Gastrocnemius medialis (tissue), 4 donors: ENCODE measurements around the gene ABCC5.

Experiments
- CTCF ChIP-seq, 5 experiments: fragments of 450-650 bp in 3 of 5; fragments of 200-600 bp in 2 of 5; sonication (generic) in 2 of 5; IDR thresholded peaks in 4 of 5; conservative IDR thresholded peaks in 1 of 5; 1 replicate in 4 of 5; 2 replicates in 1 of 5; pipeline ENCODE4 v1.5.1; 2016 to 2019; ENCODE audit warnings: antibody characterized with exemption in 5 of 5, mild to moderate bottlenecking in 3 of 5, moderate library complexity in 3 of 5
- POLR2A ChIP-seq, 2 donors: fragments of 450-650 bp; IDR thresholded peaks; one replicate each; pipeline ENCODE4 v1.6.1; 2017; ENCODE audit warnings: antibody characterized with exemption in 2 of 2, mild to moderate bottlenecking in 2 of 2, moderate library complexity in 2 of 2

GRCh38 chr3:183991403-183991802 lies 26.3 kb downstream of the ABCC5 start:
- TF ChIP-seq POLR2A (IDR thresholded peaks at IDR 0.05) (no peak), CTCF (IDR thresholded peaks at IDR 0.05 in 4 of 5, conservative IDR thresholded peaks at IDR 0.05 in 1 of 5) (no peak)
